GM18526 (cell line): ENCODE results near the gene MLXIP.

Experiments
- POLR2A ChIP-seq: IDR thresholded peaks from 3 replicates; pipeline ENCODE4 v1.6.1; 2011; ENCODE audit not compliant: insufficient read length; ENCODE audit errors: extremely low read depth

Gene MLXIP

GRCh38 chr12:122064025-122064777 lies 14.4 kb upstream of the MLXIP start:
- TF ChIP-seq POLR2A, result no peak

- no peak for TF ChIP-seq POLR2A
Measured at GRCh38 chr12:122064780-122065588, 13.6 kb upstream of the MLXIP start.

DNA sequence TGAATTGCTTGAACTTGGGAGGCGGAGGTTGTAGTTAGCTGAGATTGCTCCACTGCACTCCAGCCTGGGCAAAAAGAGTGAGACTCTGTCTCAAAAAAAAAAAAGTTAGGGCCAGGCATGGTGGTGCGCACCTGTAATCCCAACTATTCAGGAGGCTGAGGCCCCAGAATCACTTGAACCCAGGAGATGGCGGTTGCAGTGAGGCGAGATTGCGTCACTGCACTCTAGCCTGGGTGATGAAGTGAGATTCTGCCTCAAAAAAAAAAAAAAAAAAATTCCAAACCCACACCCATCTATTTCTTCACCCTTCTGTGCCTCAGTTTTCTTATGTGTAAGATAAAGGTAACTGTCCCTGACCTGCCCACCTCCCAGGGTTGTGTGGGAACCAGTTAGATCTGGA lies 11.0 kb upstream of the MLXIP start:
- no peak for TF ChIP-seq POLR2A

DNA sequence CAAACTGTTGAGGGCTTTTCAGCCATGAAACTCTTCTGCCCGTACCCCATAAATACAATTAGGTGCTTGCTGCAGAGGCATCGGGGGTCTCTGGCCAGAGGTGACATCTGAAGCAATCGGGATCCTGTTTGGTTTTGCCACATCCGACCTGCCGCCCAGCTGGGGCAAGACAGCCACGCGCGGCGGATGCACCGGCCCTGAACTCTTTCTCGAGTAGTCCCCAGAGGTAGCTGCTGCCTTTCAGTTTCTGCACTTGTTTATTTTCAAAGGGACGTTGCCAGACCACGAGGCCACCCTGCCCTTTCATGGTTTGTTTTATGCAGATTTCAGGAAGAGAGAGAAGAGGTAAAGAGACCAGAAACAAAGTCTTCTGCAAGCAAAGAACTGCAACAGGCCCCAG lies 10.6 kb upstream of the MLXIP start:
- TF ChIP-seq POLR2A, result no peak

GRCh38 chr12:122072031-122072970 lies 6.3 kb upstream of the MLXIP start:
- TF ChIP-seq POLR2A, result no peak

DNA sequence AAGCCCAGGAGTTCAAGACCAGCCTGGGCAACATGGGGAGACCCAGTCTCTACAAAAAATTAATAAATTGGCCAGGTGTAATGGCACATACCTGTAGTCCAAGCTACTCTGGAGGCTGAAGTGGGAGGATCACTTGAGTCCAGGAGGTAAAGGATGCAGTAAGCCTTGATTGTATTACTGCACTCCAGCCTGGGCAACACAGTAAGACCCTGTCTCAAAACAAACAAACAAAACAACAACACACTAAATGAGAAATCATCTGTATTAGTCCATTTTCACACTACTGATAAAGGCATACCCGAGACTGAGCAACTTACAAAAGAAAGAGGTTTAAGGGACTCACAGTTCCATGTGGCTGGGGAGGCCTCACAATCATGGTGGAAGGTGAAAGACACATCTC lies 4.7 kb upstream of the MLXIP start:
- TF ChIP-seq POLR2A, result no peak

DNA sequence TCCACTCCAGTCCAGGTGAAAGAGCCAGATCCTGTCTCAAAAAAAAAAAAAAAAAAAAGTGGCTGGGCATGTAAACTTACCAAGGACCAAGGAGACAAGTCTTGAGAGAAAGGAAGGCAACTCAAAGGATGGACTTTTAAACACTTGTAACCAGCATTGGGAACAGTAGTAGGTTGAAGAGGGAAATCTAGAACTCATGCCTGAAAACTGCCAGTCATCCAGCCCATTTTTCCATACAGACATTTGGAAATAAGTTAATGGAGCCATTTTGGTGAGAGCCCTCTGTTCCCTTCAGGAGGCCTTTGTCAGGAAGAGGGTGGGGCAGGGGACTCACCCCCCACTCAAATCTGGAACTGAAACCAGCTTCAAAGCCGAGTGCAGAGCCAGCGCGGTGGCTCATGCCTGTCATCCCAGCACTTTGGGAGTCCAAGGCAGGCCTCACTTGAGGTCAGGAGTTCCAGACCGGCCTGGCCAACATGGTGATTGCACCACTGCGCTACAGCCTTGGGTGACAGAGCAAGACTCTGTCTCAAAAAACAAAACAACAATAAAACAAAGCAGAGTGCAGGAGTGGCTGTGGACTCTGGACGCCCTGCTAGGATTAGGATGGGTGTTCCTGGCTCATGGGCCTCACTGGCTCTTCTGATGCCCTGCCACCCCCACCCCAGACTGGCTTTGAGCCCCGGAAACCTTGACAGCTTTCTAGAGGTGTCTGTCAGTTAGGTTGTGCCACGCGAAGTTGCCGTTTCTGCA lies 1.6 kb upstream of the MLXIP start:
- TF ChIP-seq POLR2A, result no peak

GRCh38 chr12:122079033-122079531 lies 526 bp downstream of the MLXIP start:
- no peak for TF ChIP-seq POLR2A

- TF ChIP-seq POLR2A, result no peak
Measured at GRCh38 chr12:122079532-122080081, 1.1 kb downstream of the MLXIP start.

- TF ChIP-seq POLR2A, result no peak
Measured at GRCh38 chr12:122080149-122081082, 1.9 kb downstream of the MLXIP start.

DNA sequence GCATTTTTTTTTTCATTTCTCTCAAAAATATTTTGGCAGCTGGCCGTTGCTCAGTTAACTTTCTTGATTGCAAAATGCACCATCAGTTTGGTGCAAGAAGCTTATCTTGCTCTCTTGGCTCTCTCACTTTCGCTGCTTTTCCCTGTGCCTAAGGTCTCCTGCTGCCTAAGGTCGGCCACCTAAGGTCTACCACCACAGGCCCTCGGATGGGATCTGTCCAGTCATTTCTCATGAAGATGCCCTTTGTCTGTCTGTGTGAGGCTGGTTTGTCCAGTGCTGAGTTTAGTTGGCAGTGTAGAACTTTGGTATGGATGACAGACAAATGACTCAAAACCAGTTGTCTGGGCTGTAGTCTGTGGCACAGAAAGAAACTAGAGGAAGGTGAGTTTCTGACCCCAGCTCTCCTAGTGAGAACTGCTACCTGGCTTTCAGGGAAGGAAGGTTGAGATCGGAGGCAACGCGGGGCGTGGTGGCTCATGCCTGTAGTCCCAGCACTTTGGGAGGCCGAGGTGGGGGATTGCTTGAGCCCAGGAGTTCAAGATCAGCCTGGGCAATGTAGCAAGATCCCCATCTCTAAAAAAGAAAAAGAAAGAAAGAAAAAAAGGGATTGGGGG lies 2.6 kb downstream of the MLXIP start:
- TF ChIP-seq POLR2A, result no peak

GRCh38 chr12:122081697-122082221 lies 3.2 kb downstream of the MLXIP start:
- no peak for TF ChIP-seq POLR2A

DNA sequence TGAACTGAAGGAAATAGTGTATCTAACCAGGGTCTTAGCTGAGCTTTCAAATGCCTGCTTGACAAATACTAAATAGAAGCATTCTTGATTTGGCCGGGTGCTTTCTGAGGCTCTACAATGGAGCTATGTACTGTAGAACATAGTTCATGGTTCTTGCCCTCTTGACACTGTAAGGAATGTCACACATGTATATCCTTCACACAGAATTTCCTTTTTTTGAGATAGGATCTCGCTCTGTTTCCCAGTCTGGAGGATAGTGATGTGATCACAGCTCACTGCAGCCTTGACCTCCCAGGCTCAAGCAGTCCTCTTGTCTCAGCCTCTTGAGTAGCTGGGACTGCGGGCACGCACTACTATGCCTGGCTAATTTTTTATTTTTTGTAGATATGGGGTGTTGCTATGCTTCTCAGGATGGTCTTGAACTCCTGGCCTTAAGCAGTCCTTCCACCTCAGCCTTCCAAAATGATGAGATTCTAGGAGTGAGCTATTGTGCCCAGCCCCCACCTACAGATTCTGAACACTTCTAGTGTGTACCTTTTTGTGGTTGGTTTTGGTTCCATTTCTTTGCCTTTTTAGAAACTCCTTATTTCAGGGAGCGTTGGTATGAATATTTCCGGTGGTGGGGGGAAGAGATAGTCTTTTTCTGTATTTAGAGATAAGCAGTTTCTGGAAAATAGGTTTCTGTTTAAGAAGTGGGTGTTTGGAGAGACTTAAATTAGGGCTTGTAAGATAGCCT lies 4.2 kb downstream of the MLXIP start:
- no peak for TF ChIP-seq POLR2A
